ENCODE results near the gene SPSB2.

- TF ChIP-seq CTCF (IDR thresholded peaks at IDR 0.05) (no peak), EP300 (IDR thresholded peaks at IDR 0.05) (no peak), POLR2A (IDR thresholded peaks at IDR 0.05) (no peak)
Measured at GRCh38 chr12:6826734-6827436, 46.2 kb downstream of the SPSB2 start.
